ENCODE data around the gene DENND6B. TPM values are rescaled to one million over a fixed set of nuclear protein-coding genes. Genes with fewer than 3 reads are reported as not detected.
A peak's percentile ranks its signal among the peaks of the same experiment; 100 is the strongest.

Gene DENND6B
- total and polyA plus RNA-seq, 2 of the 13 experiments (the other 11 are each of a cell fraction or from before 2014, with no cell fraction given), result 0.95 to 3.8 TPM

GRCh38 chr22:50310949-50311444 lies 15.8 kb downstream of the DENND6B start (continued):
- TF ChIP-seq ZBED4 (CRISPR knock-in tag; IDR thresholded peaks at IDR 0.05; ENCODE audit: borderline replicate concordance), result no peak
- no peak for TF ChIP-seq ZNF577 (CRISPR knock-in tag; IDR thresholded peaks at IDR 0.05; ENCODE audit: borderline replicate concordance, low read depth)
- TF ChIP-seq LCORL (IDR thresholded peaks at IDR 0.05), result no peak
- TF ChIP-seq LCORL (CRISPR knock-in tag; IDR thresholded peaks at IDR 0.05), result peak; percentile 74
- TF ChIP-seq HIC2 (CRISPR knock-in tag; IDR thresholded peaks at IDR 0.05; ENCODE audit: low read depth), result peak; percentile 65; the same call in 1 of the 2 replicates
- TF ChIP-seq PATZ1 (CRISPR knock-in tag; IDR thresholded peaks at IDR 0.05), result peak; percentile 68
- TF ChIP-seq ZNF777 (CRISPR knock-in tag; IDR thresholded peaks at IDR 0.05), result peak; percentile 48; the same call in 1 of the 2 replicates
- TF ChIP-seq AHR (CRISPR knock-in tag; IDR thresholded peaks at IDR 0.05), result no peak
- no peak for TF ChIP-seq ELF1 (CRISPR knock-in tag; IDR thresholded peaks at IDR 0.05)
- no peak for TF ChIP-seq MAF1 (CRISPR knock-in tag; IDR thresholded peaks at IDR 0.05; ENCODE audit: borderline replicate concordance)
- no peak for TF ChIP-seq E2F5 (CRISPR knock-in tag; conservative IDR thresholded peaks at IDR 0.05)
- peak; percentile 28; the same call in 1 of the 2 replicates for TF ChIP-seq CTCF (CRISPR knock-in tag; IDR thresholded peaks at IDR 0.05)
- TF ChIP-seq ZNF253 (CRISPR knock-in tag; IDR thresholded peaks at IDR 0.05; ENCODE audit: borderline replicate concordance), result no peak
- TF ChIP-seq ZNF317 (CRISPR knock-in tag; IDR thresholded peaks at IDR 0.05), result 0 out of 2 replicates have a peak, but pooled peaks have one; percentile 27
- TF ChIP-seq HNRNPL (IDR thresholded peaks at IDR 0.05; ENCODE audit: low read depth, low read length), result 0 out of 2 replicates have a peak, but pooled peaks have one; percentile 25
- TF ChIP-seq ZNF362 (CRISPR knock-in tag; IDR thresholded peaks at IDR 0.05; ENCODE audit: borderline replicate concordance), result peak; percentile 74; the same call in 1 of the 2 replicates
- 0 out of 2 replicates have a peak, but pooled peaks have one; percentile 26 for TF ChIP-seq ZBTB7A (CRISPR knock-in tag; IDR thresholded peaks at IDR 0.05)

Measured in HepG2 (cell line).